Thymus (tissue), 11 donors: ENCODE data around the gene OR52K1. TPM values are rescaled to one million over a fixed set of nuclear protein-coding genes. Genes with fewer than 3 reads are reported as not detected.
A peak's percentile ranks its signal among the peaks of the same experiment; 100 is the strongest.
"Not testable (repeated sequence)": the region's sequence is repeated elsewhere in the genome, so short reads cannot be mapped to it uniquely, and the experiment has no call there.

ENCODE experiments used
- DNase-seq, 9 donors: peaks; one replicate each; pipeline ENCODE4 v3.0.0-alpha.2; 2013; ENCODE audit warnings: low spot score in 9 of 9, low read depth in 6 of 9, missing footprints in 1 of 9
- H3K27ac ChIP-seq, 2 donors: one replicate each; pipeline ENCODE4 v1.5.1; 2013; ENCODE audit warnings: control low read depth in 1 of 2, low read depth in 1 of 2, low read length in 1 of 2, mild to moderate bottlenecking in 1 of 2, moderate library complexity in 1 of 2
- H3K27me3 ChIP-seq, 2 donors: one replicate each; pipeline ENCODE4 v1.5.1; 2013; ENCODE audit warnings: low read length in 1 of 2; ENCODE audit not compliant: control insufficient read depth in 2 of 2, insufficient read depth in 1 of 2
- H3K36me3 ChIP-seq, 2 donors: one replicate each; pipeline ENCODE4 v1.5.1; 2013; ENCODE audit warnings: low read length in 1 of 2, mild to moderate bottlenecking in 1 of 2, moderate library complexity in 1 of 2; ENCODE audit not compliant: control insufficient read depth in 2 of 2, insufficient read depth in 2 of 2
- H3K4me1 ChIP-seq, 2 donors: one replicate each; pipeline ENCODE4 v1.5.1; 2013; ENCODE audit warnings: low read length in 2 of 2; ENCODE audit not compliant: control insufficient read depth in 2 of 2, insufficient read depth in 2 of 2
- H3K4me3 ChIP-seq, 2 donors: one replicate each; pipeline ENCODE4 v1.5.1; 2013; ENCODE audit warnings: low read length in 2 of 2, control low read depth in 1 of 2, mild to moderate bottlenecking in 1 of 2
- H3K9me3 ChIP-seq, 2 donors: one replicate each; pipeline ENCODE4 v1.5.1; 2013; ENCODE audit warnings: low read length in 1 of 2, mild to moderate bottlenecking in 1 of 2; ENCODE audit not compliant: control insufficient read depth in 2 of 2, insufficient read depth in 1 of 2
- WGBS: extraction: QIAGEN DNeasy Blood & Tissue Kit; methylation state at CpG from one replicate; pipeline ENCODE4 v1.1.7; 2013; 5-methylcytosine and 5-hydroxymethylcytosine counted together
- polyA plus RNA-seq: library from polyadenylated mRNA; stranded (reverse); fragments of 200-250 nt; gene quantifications from one replicate; pipeline ENCODE4 v1.2.3, GENCODE V29; 2013
- total RNA-seq: library from RNA; stranded (reverse); fragments of 120-200 nt; gene quantifications from one replicate; pipeline ENCODE4 v1.2.4, GENCODE V29; 2013
- donor health status: healthy.

OR52K1 gene
- total and polyA plus RNA-seq, 2 donors = under 0.01 TPM

DNA sequence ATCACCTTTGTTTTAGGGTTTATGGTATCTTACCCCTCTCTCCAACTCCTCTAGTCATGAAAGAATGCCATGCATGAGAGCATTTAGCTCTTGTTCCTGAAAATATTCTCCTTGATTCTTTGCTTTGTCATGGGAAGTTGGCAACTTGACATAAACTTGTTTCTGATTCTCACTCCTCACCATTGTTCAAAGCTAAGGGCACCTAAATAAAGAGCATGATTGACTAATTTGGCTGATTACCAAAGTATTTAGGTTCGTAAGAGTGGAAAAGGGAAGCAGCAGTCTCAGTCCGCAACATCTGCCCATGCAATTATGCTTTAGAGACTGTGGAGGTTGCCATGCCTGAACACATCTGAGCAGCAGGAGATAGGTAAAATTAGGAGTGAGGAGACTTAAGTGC lies 26.4 kb downstream of the OR52K1 start:
- DNase-seq = no peak
- Histone ChIP-seq H3K36me3 (no peaks in the 10 kb centered on the region), H3K27me3 (no peaks in the 10 kb centered on the region), H3K9me3 (no peaks in the 10 kb centered on the region), H3K27ac (no peak overlapping the region), H3K4me1 (no peaks in the 10 kb centered on the region), H3K4me3 (no peak overlapping the region)
- 38% methylated on average over 2 of the region's 2 CpGs for WGBS

DNA sequence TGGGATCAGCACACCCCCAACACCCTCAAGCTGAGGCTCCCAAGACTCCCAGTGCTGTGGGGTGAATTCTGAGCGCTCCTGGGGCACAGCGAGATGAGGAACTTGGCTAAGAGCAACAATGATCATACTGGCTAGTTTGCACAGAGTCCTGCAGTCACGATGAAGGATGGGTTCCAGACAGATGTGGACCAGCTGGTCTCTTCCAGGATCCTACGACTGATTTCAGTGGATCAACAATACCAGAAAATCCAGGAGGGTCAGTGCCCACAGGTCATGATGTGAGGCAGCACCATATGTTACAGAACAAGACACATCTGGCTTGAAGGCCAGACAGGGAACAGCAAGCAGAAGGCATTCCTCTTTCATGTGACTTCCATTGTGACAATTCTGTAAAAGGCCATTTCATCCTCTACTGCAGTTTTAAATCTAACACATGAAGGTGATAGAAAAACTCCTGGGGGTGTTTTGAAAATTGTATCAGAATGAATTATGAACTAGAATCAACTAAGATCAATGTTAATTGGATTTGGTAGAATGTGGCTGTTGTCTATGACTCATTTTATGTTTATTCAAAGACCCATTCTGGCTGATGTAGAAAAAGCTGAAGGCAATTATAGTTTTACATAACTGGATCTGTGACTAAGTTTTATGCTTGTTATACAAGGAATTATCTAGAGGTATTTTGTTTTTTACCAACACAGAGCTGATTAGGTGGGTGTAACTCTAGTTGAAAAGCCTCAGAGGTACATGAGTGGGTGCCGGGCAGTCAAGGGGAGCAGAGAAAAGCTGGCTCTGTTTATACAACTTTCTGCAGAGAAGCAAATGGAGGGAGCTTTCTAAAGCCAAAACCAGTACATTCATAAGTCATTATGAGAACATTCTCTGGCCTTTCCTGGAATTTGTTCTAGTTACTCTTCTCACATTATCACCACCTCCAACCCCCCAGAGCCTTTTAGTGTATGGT lies 29.1 kb downstream of the OR52K1 start:
- WGBS = 91% methylated on average over 5 of the region's 5 CpGs
- Histone ChIP-seq H3K9me3 (no peaks in the 10 kb centered on the region), H3K27me3 (no peaks in the 10 kb centered on the region), H3K4me3 (no peak overlapping the region), H3K27ac (no peak overlapping the region), H3K4me1 (no peaks in the 10 kb centered on the region), H3K36me3 (no peaks in the 10 kb centered on the region)
- no peak for DNase-seq

- no peaks in the 10 kb centered on the region for H3K27me3 ChIP-seq
- H3K27ac ChIP-seq = no peak overlapping the region
- 94% methylated on average over 1 of the region's 1 CpG for WGBS
- H3K9me3 ChIP-seq = no peaks in the 10 kb centered on the region
- H3K36me3 ChIP-seq = no peaks in the 10 kb centered on the region
- no peak for DNase-seq
- H3K4me3 ChIP-seq = no peak overlapping the region
- no peaks in the 10 kb centered on the region for H3K4me1 ChIP-seq
These were observed 31.8 kb downstream of the OR52K1 start for GRCh38 chr11:4514196-4514595.

- Histone ChIP-seq H3K27me3 (no peaks in the 10 kb centered on the region), H3K27ac (no peak overlapping the region), H3K36me3 (no peaks in the 10 kb centered on the region), H3K4me1 (no peaks in the 10 kb centered on the region), H3K4me3 (no peak overlapping the region), H3K9me3 (no peaks in the 10 kb centered on the region)
- WGBS = 45% methylated on average over 2 of the region's 2 CpGs
- peak in 2 of 9 donors; percentile 3 to 21 for DNase-seq
These were observed 39.9 kb downstream of the OR52K1 start for GRCh38 chr11:4522339-4522738.

GRCh38 chr11:4522752-4523151 lies 40.3 kb downstream of the OR52K1 start:
- no peaks in the 10 kb centered on the region for H3K4me1 ChIP-seq
- no peak overlapping the region for H3K27ac ChIP-seq
- no peak for DNase-seq
- H3K27me3 ChIP-seq = no peaks in the 10 kb centered on the region
- no peaks in the 10 kb centered on the region for H3K36me3 ChIP-seq
- no peak overlapping the region for H3K4me3 ChIP-seq
- WGBS = 88% methylated on average over 6 of the region's 6 CpGs
- H3K9me3 ChIP-seq = no peaks in the 10 kb centered on the region

GRCh38 chr11:4523666-4524065 lies 41.2 kb downstream of the OR52K1 start:
- WGBS = 32% methylated on average over 1 of the region's 1 CpG
- Histone ChIP-seq H3K9me3 (no peaks in the 10 kb centered on the region), H3K4me3 (no peak overlapping the region), H3K4me1 (no peaks in the 10 kb centered on the region), H3K27ac (no peak overlapping the region), H3K27me3 (no peaks in the 10 kb centered on the region), H3K36me3 (no peaks in the 10 kb centered on the region)
- no peak for DNase-seq

DNA sequence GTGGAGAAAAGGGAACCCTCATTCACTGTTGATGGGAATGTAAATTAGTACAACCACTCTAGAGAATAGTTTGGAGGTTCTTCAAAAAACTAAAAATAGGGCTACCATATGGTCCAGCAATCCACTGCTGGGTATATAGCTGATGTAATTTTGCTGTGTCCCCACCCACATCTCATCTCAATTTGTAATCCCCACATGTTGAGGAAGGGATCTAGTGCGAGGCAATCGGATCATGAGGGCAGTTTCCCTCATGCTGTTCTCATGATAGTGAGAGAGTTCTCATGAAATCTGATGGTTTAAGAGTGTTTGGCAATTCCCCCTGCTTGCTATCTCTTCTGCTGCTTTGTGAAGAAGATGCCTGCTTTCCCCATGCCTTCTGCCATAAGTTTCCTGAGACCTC lies 45.5 kb downstream of the OR52K1 start:
- Histone ChIP-seq H3K4me3 (no peak overlapping the region), H3K27me3 (no peaks in the 10 kb centered on the region), H3K9me3 (no peaks in the 10 kb centered on the region), H3K4me1 (no peaks in the 10 kb centered on the region), H3K27ac (no peak overlapping the region), H3K36me3 (no peaks in the 10 kb centered on the region)
- no peak for DNase-seq
- 93% methylated on average over 2 of the region's 2 CpGs for whole genome bisulfite sequencing

DNA sequence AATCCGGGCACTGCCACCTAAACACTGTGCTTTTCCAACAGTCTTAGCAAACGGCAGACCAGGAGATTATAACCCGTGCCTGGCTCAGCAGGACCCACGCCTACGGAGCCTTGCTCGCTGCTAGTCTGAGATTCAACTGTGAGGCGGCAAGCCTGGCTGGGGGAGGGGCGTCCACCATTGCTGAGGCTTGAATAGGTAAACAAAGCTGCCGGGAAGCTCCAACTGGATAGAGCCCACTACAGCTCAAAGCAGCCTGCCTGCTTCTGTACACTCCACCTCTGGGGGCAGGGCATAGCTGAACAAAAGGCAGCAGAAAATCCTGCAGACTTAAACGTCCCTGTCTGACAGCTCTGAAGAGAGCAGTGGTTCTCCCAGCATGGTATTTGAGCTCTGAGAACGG lies 49.2 kb downstream of the OR52K1 start:
- H3K36me3 ChIP-seq, H3K9me3 ChIP-seq, H3K27ac ChIP-seq, H3K27me3 ChIP-seq, H3K4me1 ChIP-seq, H3K4me3 ChIP-seq, DNase-seq: not testable (repeated sequence)
- WGBS = 86% methylated on average over 11 of the region's 11 CpGs

DNA sequence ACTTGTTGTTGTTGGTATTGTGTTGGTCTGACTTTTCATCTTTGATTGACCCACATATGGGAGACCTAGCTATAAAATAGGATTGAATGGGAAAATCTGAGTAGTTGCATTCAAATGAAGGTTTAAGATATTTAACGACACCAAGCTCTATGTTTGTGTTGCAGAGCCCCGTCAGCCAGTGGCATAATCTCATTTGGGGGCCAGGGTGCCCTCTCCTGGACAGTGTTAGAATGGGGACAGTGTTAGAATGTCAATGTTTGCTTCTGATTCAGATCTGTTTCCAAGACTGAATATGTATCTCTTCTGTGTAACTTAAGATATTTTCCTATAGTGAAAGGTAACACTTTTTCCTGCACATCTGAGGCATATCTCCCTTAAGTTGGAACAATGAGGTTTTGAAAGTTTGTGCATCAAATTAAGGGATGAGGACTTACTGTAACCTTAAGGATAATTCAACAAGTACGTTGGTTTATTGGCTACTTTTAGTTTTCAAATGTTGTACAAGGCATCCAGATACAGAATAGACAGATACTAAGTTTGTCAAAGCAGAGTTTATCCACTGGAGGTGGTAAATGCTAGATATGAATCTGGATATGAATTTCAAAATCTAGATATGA lies 57.3 kb downstream of the OR52K1 start:
- 34% methylated on average over 3 of the region's 3 CpGs for WGBS
- peak in 5 of 9 donors; percentile 3 to 35 (median 9) for DNase-seq
- Histone ChIP-seq H3K36me3 (no peaks in the 10 kb centered on the region), H3K27me3 (no peaks in the 10 kb centered on the region), H3K4me1 (no peaks in the 10 kb centered on the region), H3K9me3 (no peaks in the 10 kb centered on the region), H3K4me3 (no peak overlapping the region), H3K27ac (no peak overlapping the region)
